ENCODE results near the gene PRM2. TPM values are rescaled to one million over a fixed set of nuclear protein-coding genes. Genes with fewer than 3 reads are reported as not detected.

Gene PRM2
- total and polyA plus RNA-seq, 9 donors = not detected

GRCh38 chr16:11289202-11289601, 12.9 kb upstream of the PRM2 start:
- Histone ChIP-seq H3K9me3 (replicated peaks; ENCODE audit: control insufficient read depth, low read depth, low read length) (no peaks in the 10 kb centered on the region), H3K4me3 (ENCODE audit: low read length) (no peak overlapping the region), H3K36me3 (ENCODE audit: control insufficient read depth, insufficient read depth, low read length) (no peaks in the 10 kb centered on the region), H3K27ac (ENCODE audit: low read length) (no peak overlapping the region), H3K4me1 (ENCODE audit: control insufficient read depth, insufficient read depth, low read length) (no peaks in the 10 kb centered on the region), H3K27me3 (ENCODE audit: control insufficient read depth, insufficient read depth, low read length) (no peaks in the 10 kb centered on the region)
- no peak for DNase-seq
- WGBS (ENCODE audit: insufficient coverage) = no CpG with 5 or more reads among the region's 2 CpGs

GRCh38 chr16:11285842-11286241, 9.6 kb upstream of the PRM2 start:
- Histone ChIP-seq H3K27me3 (ENCODE audit: control insufficient read depth, insufficient read depth, low read length) (no peaks in the 10 kb centered on the region), H3K4me3 (ENCODE audit: low read length) (no peak overlapping the region), H3K36me3 (ENCODE audit: control insufficient read depth, insufficient read depth, low read length) (no peaks in the 10 kb centered on the region), H3K9me3 (replicated peaks; ENCODE audit: control insufficient read depth, low read depth, low read length) (no peaks in the 10 kb centered on the region), H3K4me1 (ENCODE audit: control insufficient read depth, insufficient read depth, low read length) (no peaks in the 10 kb centered on the region), H3K27ac (ENCODE audit: low read length) (no peak overlapping the region)
- WGBS (ENCODE audit: insufficient coverage) = no CpG with 5 or more reads among the region's 2 CpGs
- DNase-seq = no peak

- H3K27me3 ChIP-seq (ENCODE audit: control insufficient read depth, insufficient read depth, low read length) = no peaks in the 10 kb centered on the region
- no peak overlapping the region for H3K4me3 ChIP-seq (ENCODE audit: low read length)
- 70% methylated on average over 2 of the region's 4 CpGs for WGBS (ENCODE audit: insufficient coverage)
- H3K4me1 ChIP-seq (ENCODE audit: control insufficient read depth, insufficient read depth, low read length) = no peaks in the 10 kb centered on the region
- no peaks in the 10 kb centered on the region for H3K36me3 ChIP-seq (ENCODE audit: control insufficient read depth, insufficient read depth, low read length)
- DNase-seq = no peak
- no peaks in the 10 kb centered on the region for H3K9me3 ChIP-seq (replicated peaks; ENCODE audit: control insufficient read depth, low read depth, low read length)
- H3K27ac ChIP-seq (ENCODE audit: low read length) = no peak overlapping the region
Observed at GRCh38 chr16:11283820-11284248, 7.6 kb upstream of the PRM2 start.

- Histone ChIP-seq H3K4me1 (ENCODE audit: control insufficient read depth, insufficient read depth, low read length) (no peaks in the 10 kb centered on the region), H3K4me3 (ENCODE audit: low read length) (no peak within 1 kb of the TSS), H3K27ac (ENCODE audit: low read length) (no peak within 1 kb of the TSS), H3K9me3 (replicated peaks; ENCODE audit: control insufficient read depth, low read depth, low read length) (no peaks in the 10 kb centered on the region), H3K36me3 (ENCODE audit: control insufficient read depth, insufficient read depth, low read length) (no peaks in the 10 kb centered on the region), H3K27me3 (ENCODE audit: control insufficient read depth, insufficient read depth, low read length) (no peaks in the 10 kb centered on the region)
- no peak for DNase-seq
- 70% methylated on average over 9 of the region's 25 CpGs for WGBS (ENCODE audit: insufficient coverage)
Observed at GRCh38 chr16:11280616-11281522, 4.6 kb upstream of the PRM2 start, which contains the start of gene PRM1. PRM1 (minus strand) TSS chr16:11281330; CDS start chr16:11281238, 92 bp downstream.

GRCh38 chr16:11278681-11279628, 2.7 kb upstream of the PRM2 start:
- Histone ChIP-seq H3K4me1 (ENCODE audit: control insufficient read depth, insufficient read depth, low read length) (no peaks in the 10 kb centered on the region), H3K9me3 (replicated peaks; ENCODE audit: control insufficient read depth, low read depth, low read length) (no peaks in the 10 kb centered on the region), H3K27ac (ENCODE audit: low read length) (no peak overlapping the region), H3K36me3 (ENCODE audit: control insufficient read depth, insufficient read depth, low read length) (no peaks in the 10 kb centered on the region), H3K27me3 (ENCODE audit: control insufficient read depth, insufficient read depth, low read length) (no peaks in the 10 kb centered on the region), H3K4me3 (ENCODE audit: low read length) (no peak overlapping the region)
- 77% methylated on average over 5 of the region's 7 CpGs for WGBS (ENCODE audit: insufficient coverage)
- no peak for DNase-seq

GRCh38 chr16:11277607-11278337, 1.5 kb upstream of the PRM2 start:
- H3K4me1 ChIP-seq (ENCODE audit: control insufficient read depth, insufficient read depth, low read length) = no peaks in the 10 kb centered on the region
- 83% methylated on average over 8 of the region's 12 CpGs for whole genome bisulfite sequencing (ENCODE audit: insufficient coverage)
- no peaks in the 10 kb centered on the region for H3K9me3 ChIP-seq (replicated peaks; ENCODE audit: control insufficient read depth, low read depth, low read length)

GRCh38 chr16:11276896-11277593, 765 bp upstream of the PRM2 start:
- Histone ChIP-seq H3K27ac (ENCODE audit: low read length) (no peak overlapping the region), H3K4me3 (ENCODE audit: low read length) (no peak overlapping the region), H3K27me3 (ENCODE audit: control insufficient read depth, insufficient read depth, low read length) (peaks cover 2% of the 10 kb centered on the region), H3K4me1 (ENCODE audit: control insufficient read depth, insufficient read depth, low read length) (no peaks in the 10 kb centered on the region), H3K36me3 (ENCODE audit: control insufficient read depth, insufficient read depth, low read length) (no peaks in the 10 kb centered on the region), H3K9me3 (replicated peaks; ENCODE audit: control insufficient read depth, low read depth, low read length) (no peaks in the 10 kb centered on the region)
- 95% methylated on average over 3 of the region's 11 CpGs for WGBS (ENCODE audit: insufficient coverage)
- no peak for DNase-seq

More at GRCh38 chr16:11277607-11278337, 1.5 kb upstream of the PRM2 start:
- H3K27me3 ChIP-seq (ENCODE audit: control insufficient read depth, insufficient read depth, low read length) = peaks cover 2% of the 10 kb centered on the region
- H3K4me3 ChIP-seq (ENCODE audit: low read length) = no peak overlapping the region
- no peaks in the 10 kb centered on the region for H3K36me3 ChIP-seq (ENCODE audit: control insufficient read depth, insufficient read depth, low read length)
- DNase-seq = no peak
- H3K27ac ChIP-seq (ENCODE audit: low read length) = no peak overlapping the region

GRCh38 chr16:11274964-11275363, 1.3 kb downstream of the PRM2 start:
- WGBS (ENCODE audit: insufficient coverage) = 90% methylated on average over 4 of the region's 7 CpGs
- Histone ChIP-seq H3K4me1 (ENCODE audit: control insufficient read depth, insufficient read depth, low read length) (no peaks in the 10 kb centered on the region), H3K9me3 (replicated peaks; ENCODE audit: control insufficient read depth, low read depth, low read length) (no peaks in the 10 kb centered on the region), H3K4me3 (ENCODE audit: low read length) (no peak overlapping the region), H3K36me3 (ENCODE audit: control insufficient read depth, insufficient read depth, low read length) (no peaks in the 10 kb centered on the region), H3K27me3 (ENCODE audit: control insufficient read depth, insufficient read depth, low read length) (peaks cover 2% of the 10 kb centered on the region), H3K27ac (ENCODE audit: low read length) (no peak overlapping the region)
- DNase-seq = no peak

- Histone ChIP-seq H3K9me3 (replicated peaks; ENCODE audit: control insufficient read depth, low read depth, low read length) (no peaks in the 10 kb centered on the region), H3K27ac (ENCODE audit: low read length) (no peak overlapping the region), H3K27me3 (ENCODE audit: control insufficient read depth, insufficient read depth, low read length) (peaks cover 2% of the 10 kb centered on the region), H3K4me3 (ENCODE audit: low read length) (no peak overlapping the region), H3K4me1 (ENCODE audit: control insufficient read depth, insufficient read depth, low read length) (no peaks in the 10 kb centered on the region), H3K36me3 (ENCODE audit: control insufficient read depth, insufficient read depth, low read length) (no peaks in the 10 kb centered on the region)
- no peak for DNase-seq
- 9% methylated on average over 1 of the region's 3 CpGs for WGBS (ENCODE audit: insufficient coverage)
Observed at GRCh38 chr16:11273721-11274324, 2.5 kb downstream of the PRM2 start.

Measured in muscle of leg (tissue), 11 donors.